HEK293 (cell line): ENCODE results near the gene ZNF215.

Experiments
- TCF7L2 ChIP-seq: IDR thresholded peaks from 2 replicates; pipeline ENCODE4 v1.6.1; 2011; ENCODE audit warnings: low read depth, mild to moderate bottlenecking, inconsistent platforms, low read length, moderate library complexity, borderline replicate concordance
- ZNF121 ChIP-seq: fragments of 450-650 bp; formaldehyde crosslinking; IDR thresholded peaks from 2 replicates; pipeline ENCODE4 v1.5.1; 2016; ENCODE audit warnings: missing biosample characterization, missing genetic modification characterization
- ZNF133 ChIP-seq: fragments of 450-650 bp; formaldehyde crosslinking; IDR thresholded peaks from 2 replicates; pipeline ENCODE4 v1.5.1; 2016; ENCODE audit warnings: missing biosample characterization, missing genetic modification characterization
- ZNF248 ChIP-seq: fragments of 450-650 bp; formaldehyde crosslinking; IDR thresholded peaks from 2 replicates; pipeline ENCODE4 v1.5.1; 2017; ENCODE audit warnings: missing biosample characterization, missing genetic modification characterization
- TF ChIP-seq, protein P1 (sequence below): fragments of 450-650 bp; formaldehyde crosslinking; IDR thresholded peaks from 2 replicates; pipeline ENCODE4 v1.5.1; 2017; ENCODE audit warnings: missing biosample characterization, missing genetic modification characterization
- TF ChIP-seq, protein P2 (sequence below): fragments of 450-650 bp; formaldehyde crosslinking; IDR thresholded peaks from 2 replicates; pipeline ENCODE4 v1.5.1; 2016; ENCODE audit warnings: missing biosample characterization, missing genetic modification characterization

DNA sequence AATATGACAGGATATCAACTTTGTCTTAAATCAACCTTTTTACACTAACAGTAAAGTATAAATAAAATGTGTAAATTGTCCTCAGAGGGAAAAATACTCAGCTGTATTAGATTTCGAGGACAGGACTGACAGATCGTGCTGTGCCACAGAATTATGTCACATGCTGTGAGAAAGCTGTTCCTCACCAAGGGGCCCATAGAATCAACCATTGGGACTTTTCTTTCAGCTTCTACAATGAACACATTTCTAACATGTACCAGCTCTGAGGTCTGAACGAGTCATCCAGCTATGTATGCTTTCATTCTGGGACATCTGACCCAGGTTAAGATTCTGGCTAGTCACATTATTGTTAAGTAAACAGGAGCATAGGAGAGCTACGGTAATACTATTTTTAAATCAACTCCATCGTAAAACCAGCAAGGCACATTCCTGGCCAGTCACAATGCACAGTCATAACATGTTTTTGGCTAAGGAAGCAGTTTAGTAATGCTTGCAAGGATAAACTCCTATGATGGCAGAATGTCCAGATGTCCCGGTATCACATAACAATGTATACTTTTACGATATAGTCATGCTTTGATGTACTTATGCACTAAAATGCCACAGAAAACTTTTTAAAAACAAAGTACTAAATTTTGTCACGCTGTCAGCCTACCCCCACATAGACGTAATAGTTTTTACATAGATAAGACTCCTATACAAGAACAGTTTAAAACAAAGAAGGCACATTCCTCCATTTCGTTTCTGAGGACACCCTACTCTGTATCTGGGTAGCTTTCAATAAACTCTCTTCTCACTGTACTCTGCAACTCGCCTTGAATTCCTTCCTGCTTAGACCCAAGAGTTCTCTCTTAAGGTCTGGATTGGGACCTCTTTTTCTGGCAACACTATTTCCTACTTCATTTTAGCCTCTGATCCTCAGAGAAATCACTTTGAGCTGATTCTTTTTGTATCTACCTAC lies 66.5 kb downstream of the ZNF215 start:
- TF ChIP-seq, protein P1, sequence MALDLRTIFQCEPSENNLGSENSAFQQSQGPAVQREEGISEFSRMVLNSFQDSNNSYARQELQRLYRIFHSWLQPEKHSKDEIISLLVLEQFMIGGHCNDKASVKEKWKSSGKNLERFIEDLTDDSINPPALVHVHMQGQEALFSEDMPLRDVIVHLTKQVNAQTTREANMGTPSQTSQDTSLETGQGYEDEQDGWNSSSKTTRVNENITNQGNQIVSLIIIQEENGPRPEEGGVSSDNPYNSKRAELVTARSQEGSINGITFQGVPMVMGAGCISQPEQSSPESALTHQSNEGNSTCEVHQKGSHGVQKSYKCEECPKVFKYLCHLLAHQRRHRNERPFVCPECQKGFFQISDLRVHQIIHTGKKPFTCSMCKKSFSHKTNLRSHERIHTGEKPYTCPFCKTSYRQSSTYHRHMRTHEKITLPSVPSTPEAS: no peak
- TF ChIP-seq, protein P2, sequence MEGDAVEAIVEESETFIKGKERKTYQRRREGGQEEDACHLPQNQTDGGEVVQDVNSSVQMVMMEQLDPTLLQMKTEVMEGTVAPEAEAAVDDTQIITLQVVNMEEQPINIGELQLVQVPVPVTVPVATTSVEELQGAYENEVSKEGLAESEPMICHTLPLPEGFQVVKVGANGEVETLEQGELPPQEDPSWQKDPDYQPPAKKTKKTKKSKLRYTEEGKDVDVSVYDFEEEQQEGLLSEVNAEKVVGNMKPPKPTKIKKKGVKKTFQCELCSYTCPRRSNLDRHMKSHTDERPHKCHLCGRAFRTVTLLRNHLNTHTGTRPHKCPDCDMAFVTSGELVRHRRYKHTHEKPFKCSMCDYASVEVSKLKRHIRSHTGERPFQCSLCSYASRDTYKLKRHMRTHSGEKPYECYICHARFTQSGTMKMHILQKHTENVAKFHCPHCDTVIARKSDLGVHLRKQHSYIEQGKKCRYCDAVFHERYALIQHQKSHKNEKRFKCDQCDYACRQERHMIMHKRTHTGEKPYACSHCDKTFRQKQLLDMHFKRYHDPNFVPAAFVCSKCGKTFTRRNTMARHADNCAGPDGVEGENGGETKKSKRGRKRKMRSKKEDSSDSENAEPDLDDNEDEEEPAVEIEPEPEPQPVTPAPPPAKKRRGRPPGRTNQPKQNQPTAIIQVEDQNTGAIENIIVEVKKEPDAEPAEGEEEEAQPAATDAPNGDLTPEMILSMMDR (tag by site-specific recombination): no peak
- no peak for TF ChIP-seq TCF7L2
- TF ChIP-seq ZNF248 (tag by site-specific recombination): no peak
- no peak for TF ChIP-seq ZNF121 (tag by site-specific recombination)
- TF ChIP-seq ZNF133: no peak
